Measurements from ENCODE around the gene SSTR5.

SSTR5 gene

DNA sequence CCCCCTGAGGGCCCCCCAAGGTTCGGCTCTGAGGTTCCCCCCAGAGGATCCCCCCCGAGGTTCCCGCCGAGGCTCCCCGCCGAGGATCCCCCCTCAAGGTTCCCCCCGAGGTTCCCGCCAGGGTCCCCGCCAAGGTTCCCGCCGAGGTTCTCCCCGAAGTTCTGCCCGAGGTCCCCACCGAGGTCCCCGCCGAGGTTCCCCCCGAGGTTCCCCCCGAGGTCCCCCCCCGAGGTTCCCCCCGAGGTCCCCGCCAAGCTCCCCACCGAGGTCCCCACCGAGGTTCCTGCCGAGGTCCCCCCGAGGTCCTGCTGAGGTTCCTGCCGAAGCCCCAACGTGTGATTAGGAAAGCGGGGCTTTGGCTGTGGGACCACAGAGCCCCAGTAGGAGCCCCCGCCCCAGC, 32.2 kb upstream of the SSTR5 start:
- DNase-seq = no peak

DNA sequence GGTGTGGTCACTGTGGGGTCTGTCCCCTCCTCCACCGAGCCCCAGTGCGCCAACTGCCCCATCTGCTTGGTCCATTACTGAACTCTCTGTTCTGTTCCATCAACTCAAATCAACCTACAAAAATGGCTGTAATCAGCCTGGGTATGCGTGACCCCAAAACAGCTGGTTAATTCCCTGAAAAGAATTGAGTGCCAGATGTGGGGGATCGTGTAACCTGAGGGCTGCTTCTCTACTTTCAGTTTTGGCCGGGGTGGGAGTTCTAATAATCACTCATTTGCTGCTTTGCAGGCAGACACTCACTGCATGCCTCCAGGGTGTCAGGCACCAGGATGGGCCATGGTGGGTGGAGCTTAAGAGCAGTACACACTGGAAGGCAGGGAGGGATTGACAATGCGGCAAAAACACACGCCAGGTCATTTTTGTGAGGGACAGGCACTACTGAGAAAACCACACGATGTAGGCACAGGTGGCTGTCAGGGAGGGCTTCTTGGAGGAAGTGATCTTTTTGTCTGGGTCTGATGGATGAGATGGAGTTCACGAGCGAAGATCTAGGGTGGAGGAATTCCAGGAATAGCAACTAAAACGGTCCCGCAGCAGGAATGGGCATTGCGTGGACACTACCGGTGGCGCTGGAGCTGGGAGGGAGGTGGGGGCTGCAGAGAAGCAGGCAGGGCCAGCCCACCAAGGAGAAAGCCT, 30.4 kb upstream of the SSTR5 start:
- no peak for DNase-seq

DNA sequence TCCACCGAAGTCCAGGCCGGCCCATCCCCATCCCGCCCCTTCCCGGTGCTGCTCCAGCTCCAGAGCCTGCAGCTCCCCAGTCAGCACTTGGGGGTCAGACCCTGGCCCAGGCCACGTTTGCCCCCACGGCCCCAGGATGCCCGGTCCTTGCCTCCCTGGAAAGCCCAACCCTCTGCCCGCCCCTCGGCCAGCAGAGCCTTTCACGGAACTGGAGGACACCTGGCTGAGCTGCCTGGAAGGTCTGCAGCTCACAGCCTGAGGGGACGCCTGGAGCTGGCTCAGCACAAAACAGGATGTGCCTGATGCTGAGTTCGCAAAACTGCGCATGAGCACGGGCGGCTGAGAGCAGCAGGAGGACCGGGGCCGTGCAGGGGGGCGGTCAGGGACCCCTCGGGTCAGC, 29.7 kb upstream of the SSTR5 start:
- no peak for DNase-seq

DNA sequence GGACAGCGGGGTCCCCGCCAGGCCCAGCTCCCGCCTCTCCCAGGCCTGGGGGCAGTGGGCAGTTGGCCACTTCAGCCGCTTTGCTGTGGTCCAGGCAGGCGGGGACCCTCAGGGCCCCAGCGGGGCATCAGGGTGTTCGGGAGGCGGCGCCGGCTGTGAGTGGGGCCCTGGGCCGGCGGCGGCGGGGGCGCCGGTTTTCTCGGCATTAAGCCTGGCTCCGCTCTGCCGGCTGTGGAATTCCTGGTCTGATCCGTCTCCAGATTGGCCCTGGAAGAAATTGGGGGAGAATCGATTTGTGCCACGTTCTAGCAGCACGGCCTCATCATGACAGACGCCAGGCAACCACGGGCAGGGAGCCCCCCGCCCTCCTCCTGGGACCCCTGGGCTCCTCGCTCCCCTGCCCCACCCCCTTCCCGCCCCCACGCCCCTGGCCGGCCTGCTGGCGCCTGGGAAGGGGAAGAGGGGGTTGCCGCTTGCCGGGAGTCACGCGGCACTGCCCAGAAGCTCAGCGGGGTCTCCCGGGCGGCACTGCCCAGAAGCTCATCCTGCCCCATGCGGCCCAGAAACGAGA, 28.6 kb upstream of the SSTR5 start:
- DNase-seq = no peak

DNA sequence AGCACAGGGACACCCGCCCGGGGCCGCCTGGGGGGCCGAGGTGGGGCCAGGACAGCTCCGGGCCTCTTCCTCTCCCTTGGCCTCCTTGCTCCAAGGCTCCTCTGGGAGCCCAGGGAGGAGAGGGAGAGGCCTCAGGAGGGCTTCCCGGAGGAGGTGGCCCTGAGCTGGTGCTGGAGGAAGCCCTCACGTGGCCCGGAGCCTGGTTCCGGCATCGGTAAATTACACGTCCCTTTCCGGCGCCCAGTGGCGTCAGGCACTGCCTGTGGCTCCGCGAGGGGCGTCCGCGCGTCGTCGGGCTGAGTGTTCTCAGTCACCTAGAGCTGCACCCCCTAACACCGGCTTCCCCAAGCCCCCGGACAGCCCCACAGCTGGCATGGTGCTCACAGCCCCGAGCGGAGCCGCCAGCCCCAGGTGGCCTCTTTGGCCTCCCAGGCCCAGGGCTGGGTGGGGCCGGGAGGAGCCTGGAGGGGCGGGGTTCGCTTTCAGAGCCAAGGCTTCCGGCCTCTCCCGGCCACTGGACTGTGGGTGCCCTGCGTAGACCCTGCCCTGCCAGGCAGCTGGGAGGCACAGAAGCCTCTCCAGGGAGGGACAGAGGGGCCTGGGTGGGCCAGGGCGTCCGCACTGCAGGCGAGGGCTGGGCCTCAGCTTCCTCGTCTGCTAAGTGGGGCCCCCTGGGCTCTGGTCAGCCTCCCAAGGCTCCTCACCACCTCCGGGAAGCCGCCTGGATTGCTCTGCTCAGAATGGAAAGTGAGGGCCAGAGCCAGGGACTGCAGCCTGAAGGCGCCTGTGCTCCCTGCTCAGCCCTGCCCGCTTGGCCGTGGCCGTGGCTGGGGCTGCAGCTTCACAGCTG, 27.9 kb upstream of the SSTR5 start:
- no peak for DNase-seq

DNA sequence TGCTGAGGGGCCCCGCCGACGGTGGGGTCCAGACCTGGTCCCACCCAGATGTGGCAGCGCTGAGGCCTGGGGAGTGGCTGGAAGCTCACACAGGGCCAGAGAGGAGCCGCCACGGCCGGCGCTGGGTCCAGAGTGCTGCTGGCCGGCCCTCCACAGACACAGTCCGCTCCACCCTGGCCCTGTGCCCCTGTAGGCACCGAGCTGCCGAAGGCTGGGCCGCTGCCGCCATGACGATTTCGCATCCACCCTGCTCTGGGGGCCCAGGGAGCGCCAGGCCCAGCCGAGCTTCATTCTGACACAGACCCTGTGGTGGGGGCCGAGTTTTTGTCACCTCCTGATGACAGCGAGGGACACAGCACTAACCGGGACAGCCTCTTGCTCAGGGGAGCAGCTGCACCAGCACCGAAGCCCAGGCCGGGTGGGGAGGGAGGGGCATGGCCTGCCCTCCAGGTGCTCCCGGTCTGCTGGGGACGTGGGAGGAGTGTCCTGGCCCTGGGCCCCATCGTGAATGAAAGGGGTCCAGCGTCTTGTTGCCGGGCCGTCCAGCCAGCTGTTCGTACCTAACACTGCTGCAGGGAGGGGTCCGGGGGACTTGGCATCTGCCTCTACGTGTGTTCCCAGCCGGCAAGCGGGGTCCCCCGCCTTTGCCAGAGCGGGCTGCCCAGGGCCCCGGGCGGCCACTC, 27.1 kb upstream of the SSTR5 start:
- no peak for DNase-seq

DNA sequence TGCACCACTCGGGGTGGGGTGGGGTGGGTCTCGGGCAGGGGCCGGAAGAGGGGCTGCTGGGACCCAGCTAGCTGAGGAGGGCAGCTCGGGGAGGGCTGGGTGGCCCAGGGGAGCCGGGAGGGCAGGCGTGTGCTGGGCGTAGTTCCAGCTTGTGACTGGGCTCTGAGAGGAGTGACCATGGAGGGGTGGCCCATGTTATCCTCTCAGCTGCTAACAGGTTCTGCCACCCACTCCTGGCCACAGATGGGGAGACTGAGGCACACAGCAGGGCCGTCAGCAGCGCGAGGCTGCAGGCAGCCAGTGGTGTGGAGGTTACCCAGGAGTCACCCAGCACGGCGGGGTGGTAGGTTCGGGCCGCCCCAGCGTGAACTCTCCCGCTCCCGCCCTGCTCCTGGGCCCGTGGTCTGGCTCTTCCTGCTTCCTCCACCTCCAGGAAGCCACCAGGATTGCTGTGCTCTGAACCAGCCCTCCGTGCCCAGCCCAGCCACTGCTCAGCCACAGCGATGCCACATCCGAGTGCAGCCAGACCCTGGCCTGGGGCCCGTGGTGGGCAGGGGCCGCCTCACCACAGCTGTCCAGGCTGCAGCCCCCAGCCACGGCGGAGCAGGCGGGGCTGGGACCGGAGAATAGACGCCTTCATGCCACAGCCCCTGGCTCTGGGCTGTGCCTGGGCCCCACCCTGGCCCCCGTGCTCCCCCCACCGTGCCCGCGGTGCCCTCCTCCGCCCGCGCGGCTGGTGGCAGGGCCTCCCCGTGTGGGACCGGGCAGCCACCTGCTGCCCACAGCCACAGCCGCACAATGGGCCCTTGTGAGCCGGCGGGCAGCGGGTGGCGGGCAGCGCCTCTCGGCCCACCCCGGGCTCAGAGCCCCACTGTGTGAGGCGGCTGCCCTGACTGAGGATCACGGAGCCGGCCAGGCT, 26.3 kb upstream of the SSTR5 start:
- DNase-seq = no peak

DNA sequence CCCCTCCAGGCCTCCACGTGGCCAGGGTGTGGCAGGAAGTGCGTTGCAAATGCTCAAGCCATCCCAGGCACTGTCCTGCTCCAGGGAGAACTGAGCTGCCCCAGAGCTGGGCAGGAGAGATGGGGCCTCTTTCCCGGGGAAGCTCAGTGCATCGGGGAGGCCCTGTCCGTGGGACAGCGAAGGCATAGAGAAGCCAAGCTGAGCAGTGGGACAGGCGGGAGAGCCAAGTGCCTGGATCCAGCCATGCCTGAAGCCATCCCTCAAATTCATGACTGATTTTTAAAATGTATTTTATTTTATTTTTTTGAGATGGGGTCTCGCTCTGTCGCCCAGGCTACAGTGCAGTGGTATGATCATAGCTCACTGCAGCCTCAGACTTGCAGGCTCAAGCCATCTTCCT, 25.4 kb upstream of the SSTR5 start:
- DNase-seq = no peak

DNA sequence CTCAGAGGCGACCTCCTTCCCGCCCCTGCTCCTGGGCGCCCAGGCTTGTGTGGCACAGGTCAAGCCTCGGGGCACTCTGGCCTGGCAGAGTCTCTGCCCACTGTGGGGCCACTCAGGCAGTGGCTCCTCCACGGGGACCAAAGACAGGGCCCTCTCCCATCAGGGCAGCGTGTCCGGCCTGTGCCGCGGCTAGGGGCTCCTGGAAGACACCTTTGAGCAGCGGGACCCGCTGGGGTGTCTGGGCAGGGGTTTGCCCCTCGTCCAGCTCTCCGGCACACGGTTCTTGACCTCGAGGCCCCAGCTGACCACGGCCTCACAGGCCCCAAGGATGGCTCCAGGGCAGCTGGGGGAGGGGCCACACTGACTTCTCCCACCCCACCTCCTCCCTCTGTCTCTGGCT, 24.7 kb upstream of the SSTR5 start:
- no peak for DNase-seq

DNA sequence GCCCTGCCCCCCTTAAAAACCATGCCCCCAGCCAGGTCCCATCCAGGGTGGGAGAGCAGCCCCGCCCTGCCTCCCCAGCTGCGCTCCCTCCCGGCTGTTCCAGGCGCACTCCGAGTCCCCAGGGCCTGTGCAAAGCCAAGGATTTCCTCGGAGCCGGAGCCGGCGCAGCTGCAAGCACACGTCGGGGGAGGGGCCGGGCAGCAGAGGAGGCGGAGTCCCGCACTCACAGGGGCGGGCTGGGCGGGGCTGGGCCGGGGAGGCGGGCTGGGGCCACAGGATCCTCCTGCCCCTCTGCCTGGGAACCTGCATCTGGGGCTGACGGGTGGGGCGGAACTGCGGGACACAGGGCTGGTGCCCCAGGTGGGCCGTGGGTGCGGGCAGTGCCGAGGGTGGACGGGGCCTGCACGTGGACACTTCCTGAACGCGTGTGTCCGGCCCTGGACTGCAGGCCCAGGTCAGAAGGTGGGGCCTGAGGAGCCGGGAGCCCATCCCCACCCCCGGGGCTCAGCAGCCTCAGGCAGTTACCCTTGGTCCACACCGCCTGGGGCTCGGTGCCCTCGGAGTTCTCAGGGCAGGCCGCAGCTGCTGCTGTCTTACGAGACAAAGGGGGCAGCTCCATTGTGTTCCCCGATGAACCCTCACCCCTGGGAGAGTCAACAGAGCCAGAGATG, 24.0 kb upstream of the SSTR5 start:
- DNase-seq = peak; percentile 42 to 46

DNA sequence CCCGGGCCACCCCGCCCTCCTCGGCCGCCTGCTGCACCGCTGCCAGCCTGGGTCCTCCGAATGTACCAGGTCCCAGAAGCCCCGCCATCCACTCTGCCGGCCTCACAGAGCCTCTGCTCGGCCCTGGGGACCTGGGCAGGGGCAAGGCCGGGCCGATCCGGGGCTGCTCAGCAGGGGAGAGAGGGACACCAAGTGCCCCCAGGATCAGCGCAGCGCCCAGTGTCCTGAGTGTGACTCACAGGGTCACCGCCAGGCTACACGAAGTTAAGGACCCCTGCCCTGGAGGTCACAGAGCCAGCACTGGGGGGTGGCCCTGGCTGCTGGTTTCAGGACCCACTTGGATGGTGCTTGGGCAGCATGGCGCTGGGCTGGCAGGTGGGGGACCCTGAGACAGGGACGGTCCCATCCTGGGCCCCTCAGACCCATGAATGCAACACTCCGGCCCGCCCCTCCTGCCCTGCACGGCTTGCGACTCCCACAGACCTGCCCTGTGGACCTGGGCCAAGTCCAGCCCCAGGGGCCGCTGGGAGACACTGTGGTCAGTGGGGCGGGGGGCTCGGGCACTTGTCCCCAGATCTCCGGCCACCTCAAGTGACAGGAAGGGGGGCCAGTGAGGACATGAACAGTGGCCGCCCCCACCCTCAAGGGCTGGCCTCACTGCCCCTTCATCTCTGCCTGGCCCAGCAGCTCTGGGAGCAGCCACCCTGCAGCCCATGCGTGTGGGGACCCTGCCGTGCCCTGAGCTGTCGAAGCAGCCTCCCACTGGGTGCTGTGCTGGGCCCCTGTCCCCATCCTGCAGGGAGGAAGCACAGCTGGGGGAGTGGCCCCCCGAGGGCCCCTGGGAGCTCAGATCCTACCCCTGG, 23.2 kb upstream of the SSTR5 start:
- DNase-seq = no peak

DNA sequence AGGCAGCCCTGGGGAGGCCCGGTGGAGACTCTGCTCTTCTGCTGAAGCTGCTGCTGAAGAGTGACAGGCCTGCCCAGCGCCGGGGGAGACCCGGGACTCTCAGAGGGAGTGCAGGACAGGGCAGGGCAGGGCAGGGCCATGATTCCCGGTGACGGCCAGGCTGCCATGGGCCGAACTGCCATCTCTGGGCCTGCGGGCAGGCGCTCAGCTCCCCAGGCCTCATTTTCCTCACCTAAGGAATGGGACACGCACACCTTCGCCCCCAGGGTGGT, 22.6 kb upstream of the SSTR5 start:
- no peak for DNase-seq

DNA sequence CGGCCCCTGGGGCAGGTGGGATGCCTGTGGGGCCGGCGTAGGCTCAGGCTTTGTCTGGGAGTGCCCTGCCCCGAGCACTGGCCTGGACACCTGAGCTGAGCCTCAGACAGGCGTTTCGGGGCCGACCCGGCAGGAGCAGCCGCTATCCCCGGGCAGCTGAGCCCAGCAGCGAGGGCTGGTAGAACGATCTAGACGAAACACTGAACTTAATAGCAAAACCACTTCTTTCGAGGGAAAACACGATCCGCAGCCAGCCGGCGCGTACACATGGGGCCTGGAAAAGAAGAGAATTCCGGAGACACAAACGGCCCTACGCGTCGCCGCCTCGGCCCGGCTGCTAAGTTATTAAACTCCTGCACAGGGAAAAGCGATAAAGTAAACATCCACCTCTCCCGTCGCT, 22.0 kb upstream of the SSTR5 start:
- no peak for DNase-seq

DNA sequence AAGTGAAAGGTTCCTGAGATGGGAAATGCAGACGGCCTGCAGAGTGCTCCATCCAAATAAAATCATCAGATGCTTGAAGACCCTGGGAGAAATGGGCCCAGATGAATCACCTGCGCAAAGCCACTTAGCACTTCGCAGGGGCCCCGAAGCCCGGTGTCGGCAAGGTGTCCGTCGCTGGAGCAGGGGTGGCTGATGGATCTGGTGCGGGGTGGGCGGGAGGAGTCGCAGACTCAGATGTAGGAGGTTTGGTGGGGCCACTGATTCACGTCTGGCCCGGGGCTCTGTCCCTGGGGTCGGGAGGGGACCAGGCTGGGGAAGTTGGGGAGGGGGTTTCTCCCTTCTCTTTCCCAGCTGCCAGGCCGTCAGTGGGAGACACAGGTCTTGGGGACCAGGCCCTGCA, 21.6 kb upstream of the SSTR5 start:
- DNase-seq = no peak

DNA sequence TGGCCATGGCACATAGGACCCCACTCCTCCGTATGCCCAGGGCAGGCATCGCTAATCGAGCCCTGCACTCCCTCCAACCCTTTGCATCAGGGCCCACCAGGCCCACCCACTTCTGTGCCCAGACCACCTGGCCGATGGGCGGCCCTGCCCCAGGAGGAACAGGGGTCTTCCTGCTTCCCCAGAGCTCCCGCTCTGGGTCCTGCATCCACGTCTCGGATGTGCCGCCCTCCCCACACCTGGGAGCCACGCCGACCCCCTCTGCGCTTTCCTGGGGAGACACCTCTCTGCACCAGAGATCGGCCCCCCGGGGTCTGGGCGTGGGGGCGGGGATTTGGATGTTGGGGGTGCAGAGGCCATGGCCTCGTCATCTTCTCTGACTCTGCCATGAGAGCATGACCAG, 21.1 kb upstream of the SSTR5 start:
- no peak for DNase-seq

DNA sequence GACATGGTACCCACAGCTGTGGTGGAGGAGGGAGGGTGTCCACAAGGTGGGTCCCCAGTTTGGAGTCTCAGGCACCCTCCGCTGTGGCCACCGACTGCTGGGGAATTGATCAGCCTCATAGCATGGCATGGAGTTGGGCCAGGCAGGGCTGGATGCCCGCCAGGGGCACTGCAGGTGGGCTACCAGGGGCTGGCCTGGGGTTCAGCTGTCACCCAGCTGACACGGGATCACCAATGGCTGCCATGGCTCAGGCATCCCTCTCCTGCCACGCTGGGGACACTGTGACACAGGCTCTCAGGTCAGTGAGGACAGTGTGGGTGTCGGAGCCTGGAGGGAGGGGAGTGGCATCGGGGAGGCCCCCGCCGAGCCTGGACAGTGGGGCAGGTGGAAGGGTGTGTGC, 19.8 kb upstream of the SSTR5 start:
- DNase-seq = no peak

DNA sequence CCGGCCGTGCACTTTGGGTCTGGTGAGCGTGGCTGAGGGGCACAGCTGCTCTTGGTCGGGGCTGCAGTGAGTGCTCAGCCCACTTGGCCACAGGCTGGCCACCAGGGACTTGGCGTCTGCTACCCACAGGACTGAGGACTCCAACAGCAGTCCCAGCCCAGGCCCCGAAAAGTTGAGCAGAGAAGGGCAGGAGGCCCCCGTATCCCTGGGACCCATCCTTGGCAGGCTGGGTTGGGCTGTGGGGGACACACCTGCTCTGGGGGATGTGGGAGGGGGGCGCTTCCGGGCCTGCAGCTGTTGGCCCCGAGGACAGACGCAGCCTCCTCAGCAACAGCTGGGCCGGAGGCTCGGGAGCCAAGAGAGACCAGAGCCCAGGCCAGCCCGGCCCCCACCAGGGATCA, 19.4 kb upstream of the SSTR5 start:
- no peak for DNase-seq

DNA sequence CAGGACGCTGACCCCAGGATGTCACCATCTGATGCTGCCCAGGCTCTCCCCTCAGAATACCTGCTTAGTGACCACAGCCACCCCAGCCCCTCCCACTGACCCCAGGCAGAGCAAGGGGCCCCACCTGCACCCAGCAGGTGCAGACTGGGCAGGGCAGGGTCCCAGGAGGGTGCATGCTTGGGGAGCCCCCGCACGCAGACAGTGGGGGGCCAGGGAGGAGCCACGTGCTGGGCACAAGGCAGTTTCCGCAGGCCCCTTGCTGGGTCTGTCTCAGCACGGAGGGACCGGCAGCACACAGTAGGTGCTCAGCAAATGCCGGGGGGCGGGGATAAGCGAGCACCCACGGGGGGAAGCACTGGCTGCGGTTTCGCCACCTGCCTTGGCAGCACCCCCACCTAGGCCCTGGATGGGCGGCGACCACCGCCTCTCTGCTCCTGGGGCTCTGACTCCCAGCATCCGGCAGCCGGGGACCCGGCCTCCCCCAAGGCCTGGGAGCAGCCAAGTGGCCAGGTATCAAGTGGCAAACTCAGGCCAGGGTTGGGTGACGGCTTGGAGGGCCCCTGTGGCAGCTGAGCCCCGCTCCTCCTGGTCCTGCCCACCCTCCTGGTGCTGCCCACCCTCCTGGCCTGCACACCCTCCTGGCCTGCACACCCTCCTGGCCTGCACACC, 18.7 kb upstream of the SSTR5 start:
- DNase-seq = no peak

DNA sequence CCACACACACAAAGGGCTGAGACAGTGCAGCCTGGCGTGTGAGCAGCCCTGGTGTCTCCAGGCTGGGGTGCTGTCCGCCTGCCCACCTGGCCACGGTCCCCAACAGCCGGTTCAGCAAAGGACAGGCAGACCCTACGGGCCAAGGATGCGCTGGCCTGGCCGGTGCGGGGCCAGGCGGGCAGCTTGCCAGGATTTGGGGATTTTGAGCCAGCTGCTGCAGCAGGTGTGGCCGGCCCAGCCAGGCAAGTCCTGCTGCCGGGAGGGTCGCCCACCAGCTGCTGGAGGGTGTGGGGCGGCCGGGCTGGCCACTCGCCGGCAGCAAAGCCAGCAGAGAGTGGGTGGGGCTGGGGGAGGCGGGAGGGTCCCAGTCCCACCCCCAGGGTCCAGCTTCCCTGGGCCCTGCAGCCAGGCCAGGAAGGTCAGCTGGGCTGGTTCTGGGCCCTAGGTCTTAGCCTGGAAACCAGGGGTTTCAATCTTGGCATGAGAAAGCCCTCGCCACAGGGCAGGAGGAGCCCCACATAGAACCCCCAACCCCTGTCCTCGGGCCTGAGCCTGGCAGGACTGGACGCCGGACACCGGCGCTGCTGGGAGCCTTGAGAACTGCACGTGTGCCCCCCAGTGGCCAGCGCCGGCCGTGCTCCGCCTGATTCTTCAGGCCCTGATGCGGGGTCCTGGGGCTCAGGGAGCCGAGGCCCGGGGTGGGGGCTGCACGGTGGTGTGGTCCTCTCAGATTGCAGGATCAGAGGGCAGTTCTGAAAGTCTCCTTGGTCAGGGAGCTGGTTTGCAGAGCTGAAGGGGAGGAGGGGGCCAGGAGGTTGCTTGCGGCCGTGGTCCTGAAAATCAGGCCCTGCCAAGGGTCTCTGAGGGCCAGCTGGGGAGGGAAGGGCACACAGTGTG, 17.6 kb upstream of the SSTR5 start:
- DNase-seq = peak; percentile 45 to 60

DNA sequence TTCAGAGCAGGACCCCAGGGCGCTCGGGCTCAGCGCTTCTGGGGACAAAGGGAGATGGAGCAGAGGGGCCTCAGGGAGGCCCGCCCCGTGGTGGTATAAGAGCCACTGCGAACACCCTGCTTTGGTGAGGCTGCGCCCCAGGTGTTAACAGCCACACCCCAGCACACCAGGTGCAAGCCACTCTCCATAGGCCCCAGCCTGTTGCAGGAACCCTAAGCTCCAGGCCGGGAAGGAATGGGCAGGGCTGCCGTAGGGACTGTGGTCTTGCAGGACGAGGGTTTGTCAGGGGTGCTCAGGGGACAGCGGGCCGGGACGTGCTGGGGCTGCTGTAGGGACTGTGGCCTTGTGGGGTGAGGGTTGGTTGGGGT, 17.0 kb upstream of the SSTR5 start:
- DNase-seq = no peak
